Measurements from ENCODE around the gene RFX4. TPM values are rescaled to one million over a fixed set of nuclear protein-coding genes. Genes with fewer than 3 reads are reported as not detected.

RFX4 gene
- polyA plus RNA-seq, 2 of the 4 experiments (the other 2 are of a cell fraction) = not detected

GRCh38 chr12:106584104-106585064, 1.6 kb downstream of the RFX4 start:
- Histone ChIP-seq H3K27ac (no peak overlapping the region), H3K4me1 (peaks cover 58% of the 10 kb centered on the region), H3K4me2 (peak overlapping the region; percentile 86), H3K4me3 (peak overlapping the region; percentile 46), H3K9me3 (no peaks in the 10 kb centered on the region)
- TF ChIP-seq HOXA7 (CRISPR knock-in tag; IDR thresholded peaks at IDR 0.05) = no peak
- TF ChIP-seq RNF2 (IDR thresholded peaks at IDR 0.05; ENCODE audit: borderline replicate concordance, low read depth) = peak; percentile 61; the same call in 1 of the 2 replicates
- TF ChIP-seq FOSB (CRISPR knock-in tag; IDR thresholded peaks at IDR 0.05) = no peak
- TF ChIP-seq ZFP36 (IDR thresholded peaks at IDR 0.05; ENCODE audit: borderline replicate concordance, partially characterized antibody) = peak; percentile 15
- TF ChIP-seq FOXS1 (CRISPR knock-in tag; IDR thresholded peaks at IDR 0.05) = no peak
- TF ChIP-seq USF2 (IDR thresholded peaks at IDR 0.05) = no peak
- no peak for TF ChIP-seq ATOH8 (CRISPR knock-in tag; IDR thresholded peaks at IDR 0.05; ENCODE audit: low read depth)
- CTCF ChIA-PET = interaction anchor here (0.6 to 1.4 kb wide), 2 partner anchors 12 to 28 kb away, joined by 3 to 4 read pairs; no protein-coding TSS in a partner anchor
- 15% methylated on average over 41 of the region's 41 CpGs for WGBS (ENCODE audit: missing lambda C conversion rate)
- DNase-seq (ENCODE audit: low read depth in 1 of 2, low spot score in 1 of 2) (peak; percentile 15 to 48), ATAC-seq (peak in 1 of 2 experiments; percentile 60; a peak in 3 of 6 replicates), FAIRE-seq (no peak)
- POLR2A ChIA-PET = no interaction called here

GRCh38 chr12:106585105-106585520, 2.3 kb downstream of the RFX4 start:
- H3K4me3 ChIP-seq = peak overlapping the region; percentile 43
- CTCF ChIA-PET = no interaction called here
- 21% methylated on average over 17 of the region's 17 CpGs for whole genome bisulfite sequencing (ENCODE audit: missing lambda C conversion rate)
- H3K4me2 ChIP-seq = peak overlapping the region; percentile 86
- H3K9me3 ChIP-seq = no peaks in the 10 kb centered on the region
- FAIRE-seq = no peak
- H3K4me1 ChIP-seq = peaks cover 58% of the 10 kb centered on the region
- POLR2A ChIA-PET = no interaction called here
- H3K27ac ChIP-seq = no peak overlapping the region
- no peak for ATAC-seq
- TF ChIP-seq NFE2L2 (conservative IDR thresholded peaks at IDR 0.05; ENCODE audit: low read length) = no peak
- no peak for TF ChIP-seq GATA3 (IDR thresholded peaks at IDR 0.05; ENCODE audit: borderline replicate concordance)
- no peak for TF ChIP-seq FOSB (CRISPR knock-in tag; IDR thresholded peaks at IDR 0.05)
- TF ChIP-seq FOSL2 (IDR thresholded peaks at IDR 0.05) = no peak
- TF ChIP-seq FOSL2 (CRISPR knock-in tag; IDR thresholded peaks at IDR 0.05) = no peak
- TF ChIP-seq PHF8 (IDR thresholded peaks at IDR 0.05; ENCODE audit: borderline replicate concordance, low read depth) = no peak
- no peak for TF ChIP-seq JUN (IDR thresholded peaks at IDR 0.05)
- TF ChIP-seq USF2 (IDR thresholded peaks at IDR 0.05) = no peak
- no peak for TF ChIP-seq BHLHE40 (IDR thresholded peaks at IDR 0.05; ENCODE audit: low read depth, low read length)
- no peak for TF ChIP-seq HOXB13 (CRISPR knock-in tag; IDR thresholded peaks at IDR 0.05; ENCODE audit: low read depth)
- TF ChIP-seq ZNF302 (CRISPR knock-in tag; IDR thresholded peaks at IDR 0.05) = no peak
- TF ChIP-seq RARB (CRISPR knock-in tag; IDR thresholded peaks at IDR 0.05) = no peak
- no peak for TF ChIP-seq EHMT2 (IDR thresholded peaks at IDR 0.05; ENCODE audit: low read depth)
- TF ChIP-seq CEBPB (IDR thresholded peaks at IDR 0.05) = no peak
- no peak for TF ChIP-seq FOXS1 (CRISPR knock-in tag; IDR thresholded peaks at IDR 0.05)
- TF ChIP-seq KDM5A (IDR thresholded peaks at IDR 0.05) = no peak
- TF ChIP-seq POLR2A (IDR thresholded peaks at IDR 0.05; ENCODE audit: low read length) = no peak
- no peak for TF ChIP-seq PBX3 (IDR thresholded peaks at IDR 0.05)
- no peak for TF ChIP-seq ATOH8 (CRISPR knock-in tag; IDR thresholded peaks at IDR 0.05; ENCODE audit: low read depth)
- no peak for TF ChIP-seq CHD2 (IDR thresholded peaks at IDR 0.05; ENCODE audit: low read length, partially characterized antibody)
- no peak for DNase-seq (ENCODE audit: low read depth in 1 of 2, low spot score in 1 of 2)

Data from A549 (cell line).